ENCODE data around the gene SLC2A5.

GRCh38 chr1:9062846-9063245 is 6.6 kb downstream of the SLC2A5 start:
- TF ChIP-seq POLR2A (IDR thresholded peaks at IDR 0.05; ENCODE audit: low read depth, low read length) (no peak), MAFK (IDR thresholded peaks at IDR 0.05; ENCODE audit: low read depth, low read length) (no peak), CEBPB (IDR thresholded peaks at IDR 0.05; ENCODE audit: low read depth, low read length) (no peak), MXI1 (IDR thresholded peaks at IDR 0.05; ENCODE audit: borderline replicate concordance, low read depth, low read length) (no peak), NFE2L2 (IDR thresholded peaks at IDR 0.05; ENCODE audit: low read depth, low read length) (no peak), RFX5 (IDR thresholded peaks at IDR 0.05; ENCODE audit: low read depth, low read length) (no peak), SMC3 (IDR thresholded peaks at IDR 0.05; ENCODE audit: low read depth, low read length) (no peak), BHLHE40 (IDR thresholded peaks at IDR 0.05; ENCODE audit: low read depth, low read length) (no peak), RAD21 (IDR thresholded peaks at IDR 0.05; ENCODE audit: low read length) (no peak), USF2 (IDR thresholded peaks at IDR 0.05; ENCODE audit: low read depth, low read length) (no peak), CHD1 (IDR thresholded peaks at IDR 0.05; ENCODE audit: low read depth, low read length) (no peak), MAZ (IDR thresholded peaks at IDR 0.05; ENCODE audit: borderline replicate concordance, low read depth, low read length) (no peak), ELK1 (IDR thresholded peaks at IDR 0.05; ENCODE audit: borderline replicate concordance, low read depth, low read length) (no peak)
- TF ChIP-seq, protein P1, sequence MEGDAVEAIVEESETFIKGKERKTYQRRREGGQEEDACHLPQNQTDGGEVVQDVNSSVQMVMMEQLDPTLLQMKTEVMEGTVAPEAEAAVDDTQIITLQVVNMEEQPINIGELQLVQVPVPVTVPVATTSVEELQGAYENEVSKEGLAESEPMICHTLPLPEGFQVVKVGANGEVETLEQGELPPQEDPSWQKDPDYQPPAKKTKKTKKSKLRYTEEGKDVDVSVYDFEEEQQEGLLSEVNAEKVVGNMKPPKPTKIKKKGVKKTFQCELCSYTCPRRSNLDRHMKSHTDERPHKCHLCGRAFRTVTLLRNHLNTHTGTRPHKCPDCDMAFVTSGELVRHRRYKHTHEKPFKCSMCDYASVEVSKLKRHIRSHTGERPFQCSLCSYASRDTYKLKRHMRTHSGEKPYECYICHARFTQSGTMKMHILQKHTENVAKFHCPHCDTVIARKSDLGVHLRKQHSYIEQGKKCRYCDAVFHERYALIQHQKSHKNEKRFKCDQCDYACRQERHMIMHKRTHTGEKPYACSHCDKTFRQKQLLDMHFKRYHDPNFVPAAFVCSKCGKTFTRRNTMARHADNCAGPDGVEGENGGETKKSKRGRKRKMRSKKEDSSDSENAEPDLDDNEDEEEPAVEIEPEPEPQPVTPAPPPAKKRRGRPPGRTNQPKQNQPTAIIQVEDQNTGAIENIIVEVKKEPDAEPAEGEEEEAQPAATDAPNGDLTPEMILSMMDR (conservative IDR thresholded peaks at IDR 0.05; ENCODE audit: low read depth, low read length) = no peak
